Activated CD4-positive, alpha-beta memory T cell treated with anti-CD3 and anti-CD28 coated beads, Interleukin-2, amount 10 ng/mL, durations not matched to agents 7 days and 5 days (primary cell): ENCODE measurements around the gene RIGI. TPM values are rescaled to one million over a fixed set of nuclear protein-coding genes. Genes with fewer than 3 reads are reported as not detected.

ENCODE experiments used
- CTCF ChIA-PET: fragments of 350-600 bp; sonication (Branson Sonifier 250); formaldehyde crosslinking; loops from one replicate; lab custom pipeline; 2021; ENCODE audit warnings: antibody characterized with exemption, inconsistent platforms; lab: Charles Lee
- POLR2A ChIA-PET: fragments of 350-600 bp; sonication (Branson Sonifier 250); formaldehyde crosslinking; loops from one replicate; lab custom pipeline; 2021; ENCODE audit warnings: antibody characterized with exemption; lab: Charles Lee
- DNase-seq: peaks from one replicate; pipeline ENCODE4 v3.0.0-alpha.2; 2020
- H3K27ac Mint-ChIP-seq: one replicate; pipeline ENCODE4 v1.8.0; 2021; ENCODE audit warnings: mild to moderate bottlenecking, mixed read lengths
- H3K27me3 Mint-ChIP-seq: one replicate; pipeline ENCODE4 v1.8.0; 2021; ENCODE audit warnings: mixed read lengths
- H3K36me3 Mint-ChIP-seq: one replicate; pipeline ENCODE4 v1.8.0; 2021; ENCODE audit warnings: low read depth, mixed read lengths
- H3K4me1 Mint-ChIP-seq: one replicate; pipeline ENCODE4 v1.8.0; 2021; ENCODE audit warnings: mixed read lengths
- H3K4me3 Mint-ChIP-seq: one replicate; pipeline ENCODE4 v1.8.0; 2021; ENCODE audit warnings: mild to moderate bottlenecking, mixed read lengths
- H3K9me3 Mint-ChIP-seq: one replicate; pipeline ENCODE4 v1.8.0; 2021; ENCODE audit warnings: mixed read lengths
- total RNA-seq, 2 experiments: library from RNA; stranded (reverse); gene quantifications; one replicate each; pipeline ENCODE4 v1.2.3, GENCODE V29; 2021

The RIGI gene
- total RNA-seq, 2 experiments from 2014 or later, result 32.4 to 33.7 TPM

DNA sequence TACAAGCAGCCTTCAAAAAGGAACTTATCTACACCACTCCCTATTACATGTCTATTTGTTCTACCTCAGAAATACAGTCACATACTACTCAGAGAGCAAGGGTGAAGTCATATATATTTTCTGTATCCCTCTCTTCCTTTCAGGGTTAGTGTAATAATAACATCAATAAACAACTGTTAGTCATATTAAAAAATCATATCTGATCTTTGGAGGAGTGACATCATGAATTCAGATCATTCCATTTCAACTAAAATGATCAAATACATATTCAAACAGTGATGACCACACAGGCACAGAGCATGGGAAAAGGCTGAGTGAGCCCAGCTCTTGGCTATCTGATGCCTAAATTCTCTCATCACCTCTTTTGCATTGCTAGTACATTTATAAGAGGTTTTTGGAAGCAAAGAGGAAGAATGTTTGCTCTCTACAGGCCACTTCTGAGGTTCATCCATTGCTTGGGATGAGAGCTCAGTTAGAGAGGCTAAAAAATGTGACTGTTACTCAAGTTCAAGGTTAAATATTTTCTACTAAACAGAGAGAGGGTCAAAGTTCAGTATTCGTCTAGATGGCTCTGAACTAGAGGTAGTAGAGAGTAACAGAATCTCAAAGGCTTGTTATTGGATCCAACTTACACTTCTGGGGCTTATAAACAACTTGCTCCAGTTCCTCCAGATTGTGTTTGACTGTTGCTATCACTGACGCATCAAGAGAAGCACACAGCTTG lies 39.0 kb downstream of the RIGI start:
- peaks cover 76% of the 10 kb centered on the region for H3K36me3 Mint-ChIP-seq
- ChIA-PET CTCF (interaction anchor here (1.2 kb wide), 1 partner anchor 39 kb away, joined by 4 read pairs; the partner anchor contains the start of gene RIGI), POLR2A (no interaction called here)
- no peaks in the 10 kb centered on the region for H3K9me3 Mint-ChIP-seq
- H3K4me1 Mint-ChIP-seq, result no peaks in the 10 kb centered on the region
- DNase-seq, result no peak
- no peak overlapping the region for H3K27ac Mint-ChIP-seq
- H3K4me3 Mint-ChIP-seq, result no peak overlapping the region
- H3K27me3 Mint-ChIP-seq, result no peaks in the 10 kb centered on the region

GRCh38 chr9:32483343-32483742 lies 42.7 kb downstream of the RIGI start:
- no peak for DNase-seq
- ChIA-PET CTCF (interaction anchor here (1.0 kb wide), 1 partner anchor 43 kb away, joined by 3 read pairs; the partner anchor contains the start of gene RIGI), POLR2A (no interaction called here)
- Mint-ChIP-seq H3K4me1 (no peaks in the 10 kb centered on the region), H3K36me3 (peaks cover 79% of the 10 kb centered on the region), H3K27ac (no peak overlapping the region), H3K27me3 (no peaks in the 10 kb centered on the region), H3K9me3 (no peaks in the 10 kb centered on the region), H3K4me3 (no peak overlapping the region)

Other genes starting within 250 kb of the RIGI start
- 1 to 10 TPM; 6.4 to 6.6 TPM for gene ACO1, start 141.6 kb downstream of the RIGI start, total RNA-seq
- 10 to 100 TPM; 27.3 to 30.1 TPM for gene SMIM27, start 26.1 kb upstream of the RIGI start, total RNA-seq
- 10 to 100 TPM; 12.2 to 12.7 TPM for gene TOPORS, start 26.4 kb upstream of the RIGI start, total RNA-seq
- gene NDUFB6, start 47.0 kb upstream of the RIGI start, total RNA-seq, result 10 to 100 TPM; 42.7 to 45.1 TPM
- under 1 TPM in 1 of 2 experiments, not detected in 1; 0.05 TPM for gene TAF1L, start 109.5 kb upstream of the RIGI start, total RNA-seq